HEK293 (cell line): ENCODE data around the gene SLC2A3.
A peak's percentile ranks its signal among the peaks of the same experiment; 100 is the strongest.
"Not testable (repeated sequence)": the region's sequence is repeated elsewhere in the genome, so short reads cannot be mapped to it uniquely, and the experiment has no call there.

ENCODE experiments used
- CTCF ChIA-PET: fragments of 350-600 bp; formaldehyde crosslinking; extraction: SDS; loops from one replicate; lab custom pipeline; 2021; ENCODE audit warnings: antibody characterized with exemption; lab: Yijun Ruan, JAX
- POLR2A ChIA-PET: fragments of 300-600 bp; formaldehyde crosslinking; extraction: SDS; loops from one replicate; lab custom pipeline; 2020; ENCODE audit warnings: antibody characterized with exemption, inconsistent platforms; lab: Yijun Ruan, JAX
- H3K27ac ChIP-seq: fragments of 200-500 bp; sonication (Bioruptor generic); 2 replicates; pipeline ENCODE4 v1.5.1; 2014; ENCODE audit warnings: low read depth, low read length, control low read depth, inconsistent platforms; ENCODE audit errors: extremely low read depth
- H3K36me3 ChIP-seq, 2 experiments: fragments of 200-500 bp in 1 of 2; sonication (Bioruptor generic) in 1 of 2; 1 replicate in 1 of 2; 2 replicates in 1 of 2; pipeline ENCODE4 v1.5.1; 2014 to 2017; ENCODE audit warnings: inconsistent platforms in 2 of 2, low read length in 2 of 2; ENCODE audit not compliant: control insufficient read depth in 2 of 2, insufficient read depth in 1 of 2
- H3K4me1 ChIP-seq: fragments of 200-500 bp; sonication (Bioruptor generic); 2 replicates; pipeline ENCODE4 v1.5.1; 2014; ENCODE audit warnings: mild to moderate bottlenecking, low read length, inconsistent platforms; ENCODE audit not compliant: control insufficient read depth, insufficient read depth
- H3K4me3 ChIP-seq: 2 replicates; pipeline ENCODE4 v1.5.1; 2011; ENCODE audit warnings: low read depth, mild to moderate bottlenecking, control low read depth, low read length, moderate library complexity
- H3K9me3 ChIP-seq: fragments of 200-500 bp; sonication (Bioruptor generic); 2 replicates; pipeline ENCODE4 v1.5.1; 2014; ENCODE audit warnings: low read depth, low read length, inconsistent platforms; ENCODE audit not compliant: control insufficient read depth, insufficient read depth
- GLI4 ChIP-seq: fragments of 450-650 bp; formaldehyde crosslinking; IDR thresholded peaks from 2 replicates; pipeline ENCODE4 v1.5.1; 2016; ENCODE audit warnings: missing biosample characterization, missing genetic modification characterization
- SP2 ChIP-seq: fragments of 450-650 bp; formaldehyde crosslinking; IDR thresholded peaks from 2 replicates; pipeline ENCODE4 v1.5.1; 2016; ENCODE audit warnings: missing biosample characterization, missing genetic modification characterization
- SP7 ChIP-seq: fragments of 450-650 bp; formaldehyde crosslinking; IDR thresholded peaks from 2 replicates; pipeline ENCODE4 v1.5.1; 2016; ENCODE audit warnings: missing biosample characterization, missing genetic modification characterization
- ZBTB1 ChIP-seq: fragments of 450-650 bp; formaldehyde crosslinking; IDR thresholded peaks from 2 replicates; pipeline ENCODE4 v1.5.1; 2016; ENCODE audit warnings: missing biosample characterization, missing genetic modification characterization
- ZBTB17 ChIP-seq: fragments of 450-650 bp; formaldehyde crosslinking; IDR thresholded peaks from 2 replicates; pipeline ENCODE4 v1.5.1; 2016; ENCODE audit warnings: missing biosample characterization, missing genetic modification characterization
- ZNF423 ChIP-seq: fragments of 450-650 bp; formaldehyde crosslinking; IDR thresholded peaks from 2 replicates; pipeline ENCODE4 v1.5.1; 2016; ENCODE audit warnings: missing biosample characterization, missing genetic modification characterization
- ZNF629 ChIP-seq: fragments of 450-650 bp; formaldehyde crosslinking; IDR thresholded peaks from 2 replicates; pipeline ENCODE4 v1.5.1; 2017; ENCODE audit warnings: missing biosample characterization, missing genetic modification characterization
- ZSCAN30 ChIP-seq: fragments of 450-650 bp; IDR thresholded peaks from 2 replicates; pipeline ENCODE4 v1.5.1; 2018; ENCODE audit warnings: missing biosample characterization, mild to moderate bottlenecking, missing genetic modification characterization, moderate library complexity
- TF ChIP-seq, protein P1 (sequence below): fragments of 450-650 bp; formaldehyde crosslinking; IDR thresholded peaks from 2 replicates; pipeline ENCODE4 v1.5.1; 2016; ENCODE audit warnings: missing biosample characterization, missing genetic modification characterization
- TF ChIP-seq, protein P2 (sequence below): fragments of 450-650 bp; formaldehyde crosslinking; IDR thresholded peaks from 2 replicates; pipeline ENCODE4 v1.5.1; 2016; ENCODE audit warnings: missing biosample characterization, missing genetic modification characterization, borderline replicate concordance
- TF ChIP-seq, protein P3 (sequence below): fragments of 450-650 bp; formaldehyde crosslinking; IDR thresholded peaks from 2 replicates; pipeline ENCODE4 v1.5.1; 2016; ENCODE audit warnings: missing biosample characterization, missing genetic modification characterization, borderline replicate concordance
- TF ChIP-seq, protein P4 (sequence below): fragments of 450-650 bp; formaldehyde crosslinking; IDR thresholded peaks from 2 replicates; pipeline ENCODE4 v1.5.1; 2017; ENCODE audit warnings: missing biosample characterization, missing genetic modification characterization

SLC2A3 gene

GRCh38 chr12:7907009-7907408 lies 29.0 kb downstream of the SLC2A3 start (continued):
- TF ChIP-seq ZNF629 (peak; percentile 54), SP2 (tag by site-specific recombination) (no peak), GLI4 (tag by site-specific recombination) (no peak), ZNF423 (tag by site-specific recombination) (no peak), ZSCAN30 (tag by site-specific recombination) (no peak; the same call in 1 of the 2 replicates), SP7 (no peak; the same call in none of the 2 replicates), ZBTB1 (tag by site-specific recombination) (no peak), ZBTB17 (tag by site-specific recombination) (no peak)
- TF ChIP-seq, protein P1, sequence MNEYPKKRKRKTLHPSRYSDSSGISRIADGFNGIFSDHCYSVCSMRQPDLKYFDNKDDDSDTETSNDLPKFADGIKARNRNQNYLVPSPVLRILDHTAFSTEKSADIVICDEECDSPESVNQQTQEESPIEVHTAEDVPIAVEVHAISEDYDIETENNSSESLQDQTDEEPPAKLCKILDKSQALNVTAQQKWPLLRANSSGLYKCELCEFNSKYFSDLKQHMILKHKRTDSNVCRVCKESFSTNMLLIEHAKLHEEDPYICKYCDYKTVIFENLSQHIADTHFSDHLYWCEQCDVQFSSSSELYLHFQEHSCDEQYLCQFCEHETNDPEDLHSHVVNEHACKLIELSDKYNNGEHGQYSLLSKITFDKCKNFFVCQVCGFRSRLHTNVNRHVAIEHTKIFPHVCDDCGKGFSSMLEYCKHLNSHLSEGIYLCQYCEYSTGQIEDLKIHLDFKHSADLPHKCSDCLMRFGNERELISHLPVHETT (tag by site-specific recombination) = peak; percentile 60; the same call in 1 of the 2 replicates
- TF ChIP-seq, protein P2, sequence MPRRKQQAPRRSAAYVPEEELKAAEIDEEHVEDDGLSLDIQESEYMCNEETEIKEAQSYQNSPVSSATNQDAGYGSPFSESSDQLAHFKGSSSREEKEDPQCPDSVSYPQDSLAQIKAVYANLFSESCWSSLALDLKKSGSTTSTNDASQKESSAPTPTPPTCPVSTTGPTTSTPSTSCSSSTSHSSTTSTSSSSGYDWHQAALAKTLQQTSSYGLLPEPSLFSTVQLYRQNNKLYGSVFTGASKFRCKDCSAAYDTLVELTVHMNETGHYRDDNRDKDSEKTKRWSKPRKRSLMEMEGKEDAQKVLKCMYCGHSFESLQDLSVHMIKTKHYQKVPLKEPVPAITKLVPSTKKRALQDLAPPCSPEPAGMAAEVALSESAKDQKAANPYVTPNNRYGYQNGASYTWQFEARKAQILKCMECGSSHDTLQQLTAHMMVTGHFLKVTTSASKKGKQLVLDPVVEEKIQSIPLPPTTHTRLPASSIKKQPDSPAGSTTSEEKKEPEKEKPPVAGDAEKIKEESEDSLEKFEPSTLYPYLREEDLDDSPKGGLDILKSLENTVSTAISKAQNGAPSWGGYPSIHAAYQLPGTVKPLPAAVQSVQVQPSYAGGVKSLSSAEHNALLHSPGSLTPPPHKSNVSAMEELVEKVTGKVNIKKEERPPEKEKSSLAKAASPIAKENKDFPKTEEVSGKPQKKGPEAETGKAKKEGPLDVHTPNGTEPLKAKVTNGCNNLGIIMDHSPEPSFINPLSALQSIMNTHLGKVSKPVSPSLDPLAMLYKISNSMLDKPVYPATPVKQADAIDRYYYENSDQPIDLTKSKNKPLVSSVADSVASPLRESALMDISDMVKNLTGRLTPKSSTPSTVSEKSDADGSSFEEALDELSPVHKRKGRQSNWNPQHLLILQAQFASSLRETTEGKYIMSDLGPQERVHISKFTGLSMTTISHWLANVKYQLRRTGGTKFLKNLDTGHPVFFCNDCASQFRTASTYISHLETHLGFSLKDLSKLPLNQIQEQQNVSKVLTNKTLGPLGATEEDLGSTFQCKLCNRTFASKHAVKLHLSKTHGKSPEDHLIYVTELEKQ (tag by site-specific recombination) = no peak
- TF ChIP-seq, protein P3, sequence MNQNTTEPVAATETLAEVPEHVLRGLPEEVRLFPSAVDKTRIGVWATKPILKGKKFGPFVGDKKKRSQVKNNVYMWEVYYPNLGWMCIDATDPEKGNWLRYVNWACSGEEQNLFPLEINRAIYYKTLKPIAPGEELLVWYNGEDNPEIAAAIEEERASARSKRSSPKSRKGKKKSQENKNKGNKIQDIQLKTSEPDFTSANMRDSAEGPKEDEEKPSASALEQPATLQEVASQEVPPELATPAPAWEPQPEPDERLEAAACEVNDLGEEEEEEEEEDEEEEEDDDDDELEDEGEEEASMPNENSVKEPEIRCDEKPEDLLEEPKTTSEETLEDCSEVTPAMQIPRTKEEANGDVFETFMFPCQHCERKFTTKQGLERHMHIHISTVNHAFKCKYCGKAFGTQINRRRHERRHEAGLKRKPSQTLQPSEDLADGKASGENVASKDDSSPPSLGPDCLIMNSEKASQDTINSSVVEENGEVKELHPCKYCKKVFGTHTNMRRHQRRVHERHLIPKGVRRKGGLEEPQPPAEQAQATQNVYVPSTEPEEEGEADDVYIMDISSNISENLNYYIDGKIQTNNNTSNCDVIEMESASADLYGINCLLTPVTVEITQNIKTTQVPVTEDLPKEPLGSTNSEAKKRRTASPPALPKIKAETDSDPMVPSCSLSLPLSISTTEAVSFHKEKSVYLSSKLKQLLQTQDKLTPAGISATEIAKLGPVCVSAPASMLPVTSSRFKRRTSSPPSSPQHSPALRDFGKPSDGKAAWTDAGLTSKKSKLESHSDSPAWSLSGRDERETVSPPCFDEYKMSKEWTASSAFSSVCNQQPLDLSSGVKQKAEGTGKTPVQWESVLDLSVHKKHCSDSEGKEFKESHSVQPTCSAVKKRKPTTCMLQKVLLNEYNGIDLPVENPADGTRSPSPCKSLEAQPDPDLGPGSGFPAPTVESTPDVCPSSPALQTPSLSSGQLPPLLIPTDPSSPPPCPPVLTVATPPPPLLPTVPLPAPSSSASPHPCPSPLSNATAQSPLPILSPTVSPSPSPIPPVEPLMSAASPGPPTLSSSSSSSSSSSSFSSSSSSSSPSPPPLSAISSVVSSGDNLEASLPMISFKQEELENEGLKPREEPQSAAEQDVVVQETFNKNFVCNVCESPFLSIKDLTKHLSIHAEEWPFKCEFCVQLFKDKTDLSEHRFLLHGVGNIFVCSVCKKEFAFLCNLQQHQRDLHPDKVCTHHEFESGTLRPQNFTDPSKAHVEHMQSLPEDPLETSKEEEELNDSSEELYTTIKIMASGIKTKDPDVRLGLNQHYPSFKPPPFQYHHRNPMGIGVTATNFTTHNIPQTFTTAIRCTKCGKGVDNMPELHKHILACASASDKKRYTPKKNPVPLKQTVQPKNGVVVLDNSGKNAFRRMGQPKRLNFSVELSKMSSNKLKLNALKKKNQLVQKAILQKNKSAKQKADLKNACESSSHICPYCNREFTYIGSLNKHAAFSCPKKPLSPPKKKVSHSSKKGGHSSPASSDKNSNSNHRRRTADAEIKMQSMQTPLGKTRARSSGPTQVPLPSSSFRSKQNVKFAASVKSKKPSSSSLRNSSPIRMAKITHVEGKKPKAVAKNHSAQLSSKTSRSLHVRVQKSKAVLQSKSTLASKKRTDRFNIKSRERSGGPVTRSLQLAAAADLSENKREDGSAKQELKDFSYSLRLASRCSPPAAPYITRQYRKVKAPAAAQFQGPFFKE (tag by site-specific recombination) = no peak
- TF ChIP-seq, protein P4, sequence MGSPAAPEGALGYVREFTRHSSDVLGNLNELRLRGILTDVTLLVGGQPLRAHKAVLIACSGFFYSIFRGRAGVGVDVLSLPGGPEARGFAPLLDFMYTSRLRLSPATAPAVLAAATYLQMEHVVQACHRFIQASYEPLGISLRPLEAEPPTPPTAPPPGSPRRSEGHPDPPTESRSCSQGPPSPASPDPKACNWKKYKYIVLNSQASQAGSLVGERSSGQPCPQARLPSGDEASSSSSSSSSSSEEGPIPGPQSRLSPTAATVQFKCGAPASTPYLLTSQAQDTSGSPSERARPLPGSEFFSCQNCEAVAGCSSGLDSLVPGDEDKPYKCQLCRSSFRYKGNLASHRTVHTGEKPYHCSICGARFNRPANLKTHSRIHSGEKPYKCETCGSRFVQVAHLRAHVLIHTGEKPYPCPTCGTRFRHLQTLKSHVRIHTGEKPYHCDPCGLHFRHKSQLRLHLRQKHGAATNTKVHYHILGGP (tag by site-specific recombination) = no peak
- TF ChIP-seq, all 188 proteins: peak for 29

DNA sequence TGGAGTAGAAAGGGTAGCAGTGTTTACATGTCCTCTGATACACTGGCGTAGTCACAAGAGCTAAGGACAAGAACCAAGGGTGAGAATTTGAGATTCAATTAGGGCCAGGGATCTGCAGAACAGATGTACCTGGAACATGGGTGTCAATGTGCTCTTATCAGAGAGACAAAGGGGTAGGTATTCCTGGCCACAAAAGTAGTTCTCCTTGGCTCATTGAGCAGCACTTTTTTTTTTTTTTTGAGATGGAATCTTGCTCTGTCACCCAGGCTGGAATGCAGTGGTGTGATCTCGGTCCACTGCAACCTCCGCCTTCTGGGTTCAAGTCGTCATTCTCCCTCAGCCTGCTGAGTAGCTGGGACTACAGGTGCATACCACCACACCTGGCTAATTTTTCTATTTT lies 29.7 kb downstream of the SLC2A3 start:
- ChIA-PET POLR2A (interaction anchor here (0.9 kb wide), 1 partner anchor 29 kb away, joined by 3 read pairs; the partner anchor contains the start of gene SLC2A3), CTCF (interaction anchor here (0.6 to 2.0 kb wide), 13 partner anchors 12 to 629 kb away, joined by 3 to 8 read pairs (median 4); no protein-coding TSS in a partner anchor)
- H3K4me3 ChIP-seq, H3K9me3 ChIP-seq, H3K36me3 ChIP-seq, H3K27ac ChIP-seq: not testable (repeated sequence)
- H3K4me1 ChIP-seq = peaks cover 12% of the 10 kb centered on the region

- H3K9me3 ChIP-seq, H3K4me3 ChIP-seq, H3K36me3 ChIP-seq: not testable (repeated sequence)
- peaks cover 12% of the 10 kb centered on the region for H3K4me1 ChIP-seq
- H3K27ac ChIP-seq = peak overlapping the region; percentile 49; the same call in 1 of the 2 replicates
- ChIA-PET POLR2A (interaction anchor here (0.9 kb wide), 1 partner anchor 30 kb away, joined by 3 read pairs; the partner anchor contains the start of gene SLC2A3), CTCF (interaction anchor here (0.6 to 2.7 kb wide), 5 partner anchors 15 to 204 kb away, joined by 4 to 8 read pairs (median 5); no protein-coding TSS in a partner anchor)
These were observed 30.3 kb downstream of the SLC2A3 start for GRCh38 chr12:7905600-7906125.
